Gastroesophageal sphincter (tissue), 4 donors: Measurements from ENCODE around the gene MORN5. TPM values are rescaled to one million over a fixed set of nuclear protein-coding genes. Genes with fewer than 3 reads are reported as not detected.
A peak's percentile ranks its signal among the peaks of the same experiment; 100 is the strongest.

Experiments used
- ATAC-seq: fragments of 150-250 bp; one replicate; pipeline ENCODE4 v1.9.1; 2016; ENCODE audit warnings: mild to moderate bottlenecking, moderate library complexity
- H3K27ac ChIP-seq, 4 donors: fragments of 200-600 bp; sonication (generic) in 3 of 4; 1 replicate in 3 of 4; 2 replicates in 1 of 4; pipeline ENCODE4 v1.5.1; 2016 to 2019
- H3K27me3 ChIP-seq: fragments of 200-600 bp; sonication (generic); one replicate; pipeline ENCODE4 v1.5.1; 2019
- H3K36me3 ChIP-seq, 2 donors: fragments of 200-600 bp; sonication (generic); one replicate each; pipeline ENCODE4 v1.5.1; 2019; ENCODE audit warnings: control low read depth in 1 of 2
- H3K4me1 ChIP-seq, 3 donors: fragments of 200-600 bp; sonication (generic); 1 replicate in 2 of 3; 2 replicates in 1 of 3; pipeline ENCODE4 v1.5.1; 2016 to 2019; ENCODE audit warnings: control low read depth in 2 of 3
- H3K4me3 ChIP-seq, 2 donors: fragments of 200-600 bp; sonication (generic); one replicate each; pipeline ENCODE4 v1.5.1; 2019; ENCODE audit warnings: mild to moderate bottlenecking in 1 of 2, moderate library complexity in 1 of 2
- H3K9me3 ChIP-seq, 3 donors: fragments of 200-600 bp; sonication (generic); one replicate each; pipeline ENCODE4 v1.5.1; 2017 to 2019; ENCODE audit warnings: control low read depth in 2 of 3
- CTCF ChIP-seq, 4 experiments: fragments of 200-600 bp in 2 of 4; fragments of 450-650 bp in 2 of 4; sonication (generic) in 1 of 4; IDR thresholded peaks; one replicate each; pipeline ENCODE4 v1.5.1; 2017 to 2019; ENCODE audit warnings: antibody characterized with exemption in 4 of 4, mild to moderate bottlenecking in 2 of 4, moderate library complexity in 2 of 4
- EP300 ChIP-seq: sonication (generic); formaldehyde crosslinking; IDR thresholded peaks from one replicate; pipeline ENCODE4 v1.6.1; 2017; ENCODE audit warnings: antibody characterized with exemption, mild to moderate bottlenecking
- POLR2A ChIP-seq, 2 donors: fragments of 450-650 bp; IDR thresholded peaks; one replicate each; pipeline ENCODE4 v1.6.1; 2017; ENCODE audit warnings: antibody characterized with exemption in 2 of 2, mild to moderate bottlenecking in 2 of 2, moderate library complexity in 1 of 2
- POLR2AphosphoS5 ChIP-seq: sonication (generic); formaldehyde crosslinking; IDR thresholded peaks from one replicate; pipeline ENCODE4 v1.6.1; 2017; ENCODE audit warnings: antibody characterized with exemption
- WGBS, 2 donors: methylation state at CpG; one replicate each; pipeline ENCODE4 v1.1.5; 2018; ENCODE audit warnings: low coverage in 1 of 2; 5-methylcytosine and 5-hydroxymethylcytosine counted together
- total RNA-seq, 4 donors: library from RNA; depleted of rRNA; stranded (reverse); fragments of >200 nt; gene quantifications; one replicate each; pipeline ENCODE4 v1.1.0, GENCODE V29; 2016

MORN5 gene
- total RNA-seq, 4 donors from 2014 or later: 6.2 TPM; not detected in 3

GRCh38 chr9:122158202-122158601 lies 1.5 kb upstream of the MORN5 start:
- no peak for ATAC-seq
- H3K27ac ChIP-seq: no peak overlapping the region
- peak overlapping the region in 1 of 2 donors; percentile 97 for H3K4me3 ChIP-seq
- H3K9me3 ChIP-seq: no peaks in the 10 kb centered on the region
- TF ChIP-seq POLR2A (IDR thresholded peaks at IDR 0.05): no peak
- TF ChIP-seq CTCF (IDR thresholded peaks at IDR 0.05): peak in 3 of 4 experiments; percentile 11 to 38 (median 16)
- no peak for TF ChIP-seq EP300
- TF ChIP-seq POLR2AphosphoS5: no peak
- H3K36me3 ChIP-seq: no peaks in the 10 kb centered on the region
- WGBS, 2 donors: 75% methylated on average over 3 of the region's 3 CpGs
- H3K4me1 ChIP-seq: peaks cover 0 to 54% (median 25%) of the 10 kb centered on the region in 3 donors
- H3K27me3 ChIP-seq: no peaks in the 10 kb centered on the region

GRCh38 chr9:122159925-122160246 lies 178 bp downstream of the MORN5 start:
- TF ChIP-seq EP300: no peak
- no peak for TF ChIP-seq POLR2A (IDR thresholded peaks at IDR 0.05)
- TF ChIP-seq POLR2AphosphoS5: no peak
- TF ChIP-seq CTCF (IDR thresholded peaks at IDR 0.05): no peak
- no peaks in the 10 kb centered on the region for H3K27me3 ChIP-seq
- ATAC-seq: no peak
- H3K9me3 ChIP-seq: no peaks in the 10 kb centered on the region
- no peaks in the 10 kb centered on the region for H3K36me3 ChIP-seq
- H3K4me3 ChIP-seq: peak overlapping the region; percentile 80 to 97
- WGBS, 2 donors: 5 to 13% methylated on average over 4 to 6 of the region's 6 CpGs
- peak overlapping the region in 2 of 4 donors; percentile 84 to 92 for H3K27ac ChIP-seq
- H3K4me1 ChIP-seq: peaks cover 0 to 52% (median 25%) of the 10 kb centered on the region in 3 donors

GRCh38 chr9:122162415-122162814 lies 2.7 kb downstream of the MORN5 start:
- Histone ChIP-seq H3K27ac (no peak overlapping the region), H3K9me3 (no peaks in the 10 kb centered on the region), H3K4me1 (peaks cover 0 to 33% (median 18%) of the 10 kb centered on the region in 3 donors), H3K36me3 (no peaks in the 10 kb centered on the region), H3K27me3 (no peaks in the 10 kb centered on the region), H3K4me3 (no peak overlapping the region)
- ATAC-seq: no peak
- TF ChIP-seq CTCF (IDR thresholded peaks at IDR 0.05): no peak
- TF ChIP-seq POLR2AphosphoS5: no peak
- no peak for TF ChIP-seq POLR2A (IDR thresholded peaks at IDR 0.05)

GRCh38 chr9:122164286-122164685 lies 4.6 kb downstream of the MORN5 start:
- no peak for ATAC-seq
- 29 to 41% methylated on average over 1 to 2 of the region's 2 CpGs for WGBS, 2 donors
- Histone ChIP-seq H3K36me3 (no peaks in the 10 kb centered on the region), H3K4me1 (peaks cover 0 to 15% (median 3%) of the 10 kb centered on the region in 3 donors), H3K4me3 (no peak overlapping the region), H3K27ac (peak overlapping the region in 3 of 4 donors; percentile 24 to 43 (median 36)), H3K9me3 (no peaks in the 10 kb centered on the region), H3K27me3 (no peaks in the 10 kb centered on the region)
- TF ChIP-seq POLR2AphosphoS5 (no peak), POLR2A (IDR thresholded peaks at IDR 0.05) (no peak), CTCF (IDR thresholded peaks at IDR 0.05) (no peak), EP300 (no peak)

- no peak overlapping the region for H3K27ac ChIP-seq
- H3K36me3 ChIP-seq: no peaks in the 10 kb centered on the region
- H3K9me3 ChIP-seq: no peaks in the 10 kb centered on the region
- H3K27me3 ChIP-seq: no peaks in the 10 kb centered on the region
- no peak for ATAC-seq
- WGBS, 2 donors: 48 to 65% methylated on average over 2 of the region's 3 CpGs
- no peak overlapping the region for H3K4me3 ChIP-seq
- peaks cover 0 to 8% (median 0%) of the 10 kb centered on the region in 3 donors for H3K4me1 ChIP-seq
- TF ChIP-seq POLR2AphosphoS5 (no peak), CTCF (IDR thresholded peaks at IDR 0.05) (no peak), POLR2A (IDR thresholded peaks at IDR 0.05) (no peak), EP300 (no peak)
These were observed 8.6 kb downstream of the MORN5 start for GRCh38 chr9:122168356-122168755.
